Right renal cortex interstitium (tissue), 3 donors: ENCODE measurements around the gene ADARB2. TPM values are rescaled to one million over a fixed set of nuclear protein-coding genes. Genes with fewer than 3 reads are reported as not detected.

Source experiments
- DNase-seq, 3 donors: peaks; one replicate each; pipeline ENCODE4 v3.0.0-alpha.2; 2013; ENCODE audit warnings: low read depth in 3 of 3, low spot score in 2 of 3
- polyA plus RNA-seq, 3 donors: library from polyadenylated mRNA; unstranded; fragments of 120-200 nt; gene quantifications; one replicate each; pipeline ENCODE4 v1.2.1, GENCODE V29; 2013; ENCODE audit not compliant: insufficient read length in 3 of 3

Gene ADARB2
- polyA plus RNA-seq, 3 donors: 0.87 to 1.4 (median 1.4) TPM

DNA sequence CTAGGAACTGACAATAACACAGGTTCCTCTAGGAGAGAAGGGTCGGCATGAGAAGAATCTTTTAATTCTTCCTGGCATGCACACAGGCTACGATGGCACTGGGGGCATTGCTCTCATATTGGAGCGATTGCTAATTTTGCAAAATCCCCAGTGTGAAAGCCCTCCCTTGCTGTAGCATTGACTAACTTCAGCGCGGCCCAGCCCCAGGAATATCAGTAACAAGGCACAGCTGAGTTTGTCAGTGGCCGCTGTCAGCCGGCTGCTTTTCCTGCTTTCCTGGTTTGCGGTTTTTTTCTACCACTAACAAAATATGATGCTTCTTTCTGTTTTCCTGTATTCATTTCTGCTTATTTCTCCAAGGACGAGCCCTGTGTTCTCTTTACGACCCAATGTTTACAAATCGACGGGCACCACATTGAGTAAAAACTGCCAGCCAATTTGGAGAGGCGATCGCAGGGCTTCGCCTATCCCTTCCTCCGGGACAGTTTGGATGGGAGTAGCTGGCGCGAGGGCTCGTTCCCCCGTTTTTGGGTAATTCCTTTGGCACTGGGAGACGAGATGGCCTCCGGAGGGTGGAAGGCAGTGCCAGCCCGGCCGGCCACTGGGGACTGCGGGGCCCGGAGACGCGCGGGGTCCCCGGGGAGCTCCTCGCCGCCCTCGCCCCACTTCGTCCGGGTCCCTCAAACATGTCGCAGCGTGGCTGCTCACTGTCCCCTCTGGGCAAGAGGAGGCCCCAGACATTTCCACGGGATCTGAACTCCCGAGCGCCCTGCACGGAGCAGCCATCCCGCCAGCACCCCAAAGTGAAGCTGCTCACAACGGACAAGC, 967 bp downstream of the ADARB2 start:
- DNase-seq: no peak

DNA sequence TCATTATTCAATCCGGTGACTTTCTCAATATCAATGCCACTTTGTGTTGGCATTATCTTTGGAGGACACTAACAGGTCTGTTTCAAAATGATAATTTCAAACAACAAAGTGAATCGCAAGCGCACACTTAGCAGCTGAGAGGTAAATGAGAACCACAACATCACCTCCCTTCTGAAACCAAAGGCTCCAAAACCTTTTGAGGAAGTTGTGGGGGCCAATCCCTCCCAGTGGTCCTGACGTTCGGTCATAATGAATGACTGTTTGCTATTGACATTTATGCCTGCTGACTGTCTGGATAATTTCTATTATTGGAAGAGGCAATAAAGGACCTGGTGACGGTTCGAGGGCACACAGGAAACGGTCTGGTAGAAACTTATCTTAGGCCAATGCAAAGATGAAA, 1.8 kb downstream of the ADARB2 start:
- DNase-seq: no peak

- DNase-seq: no peak
These were observed 3.0 kb downstream of the ADARB2 start for GRCh38 chr10:1734288-1734687.

DNA sequence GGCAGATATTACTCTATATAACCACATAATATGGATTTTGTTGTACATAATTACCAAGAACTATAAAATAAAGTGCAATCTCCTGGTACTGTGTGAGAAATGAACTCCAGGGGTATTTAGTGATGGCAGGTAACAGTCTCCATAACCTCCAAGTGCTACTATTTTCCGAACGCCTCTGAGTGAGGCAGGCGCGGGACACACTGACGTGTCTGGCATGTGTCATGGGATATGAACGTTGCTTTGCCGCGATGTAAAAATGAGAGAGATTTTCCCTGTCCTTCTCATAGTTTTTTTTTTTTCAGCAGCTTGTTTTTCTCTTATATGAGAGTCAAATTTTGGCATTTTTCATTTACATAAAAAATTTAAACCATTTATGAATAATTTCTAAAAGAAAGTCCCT, 3.6 kb downstream of the ADARB2 start:
- no peak for DNase-seq

GRCh38 chr10:1732564-1732996, 4.7 kb downstream of the ADARB2 start:
- no peak for DNase-seq

DNA sequence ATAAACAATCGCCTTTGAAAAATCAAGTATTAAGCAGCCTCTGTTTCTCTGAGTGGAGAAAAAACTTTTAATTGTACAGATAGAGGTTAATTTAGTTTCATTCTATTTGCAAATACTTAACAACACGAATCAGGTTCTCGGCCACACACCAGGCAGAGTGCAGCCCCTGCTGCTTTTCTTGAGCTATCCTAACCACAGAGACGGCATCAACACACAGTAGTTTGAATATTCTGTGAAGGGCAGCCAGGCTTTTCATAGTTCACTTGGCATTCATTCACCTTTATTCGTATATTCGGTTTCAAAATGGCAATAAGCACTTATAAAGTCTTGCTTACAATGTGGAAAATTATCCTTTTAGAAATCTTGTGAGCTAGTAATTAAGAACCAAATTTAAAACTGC, 5.7 kb downstream of the ADARB2 start:
- no peak for DNase-seq

DNA sequence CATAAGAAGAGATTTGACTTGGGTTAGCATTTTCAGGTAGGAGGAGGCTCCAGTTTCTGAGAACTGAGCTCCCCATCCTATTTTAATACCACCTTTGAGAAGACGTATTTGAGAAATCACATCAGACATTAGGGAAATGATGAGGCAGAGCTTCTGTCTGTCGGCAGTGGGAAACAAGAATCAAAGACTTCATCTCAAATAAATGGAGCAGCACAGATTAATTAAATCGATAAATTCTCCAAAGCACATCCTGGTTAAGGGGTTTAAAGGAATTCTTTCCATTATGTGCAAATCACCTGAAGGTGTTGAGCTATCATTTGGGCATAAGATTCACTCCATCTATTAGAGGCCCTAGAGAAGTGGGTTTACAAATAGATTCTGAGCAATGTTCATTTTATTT, 7.6 kb downstream of the ADARB2 start:
- DNase-seq: no peak

DNA sequence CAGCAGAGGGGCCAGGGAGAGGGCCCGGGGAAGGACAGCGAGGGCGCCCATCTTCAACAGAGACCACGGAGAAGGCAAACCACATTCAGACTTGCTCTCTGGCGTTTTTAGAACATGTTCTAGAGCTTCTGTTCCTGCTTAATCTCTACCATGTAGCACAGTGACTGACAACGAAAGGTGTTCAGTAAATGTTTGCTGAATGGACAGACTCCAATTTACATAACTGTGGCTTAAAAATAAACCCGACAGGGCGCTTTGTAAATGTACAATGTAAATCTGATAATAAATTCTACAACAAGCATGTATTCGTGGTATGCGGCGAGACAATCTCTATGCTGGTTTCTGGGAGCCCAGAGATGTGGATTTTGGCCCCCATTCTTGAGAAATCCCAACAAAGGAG, 10.5 kb downstream of the ADARB2 start:
- DNase-seq: no peak

- DNase-seq: no peak
These were observed 12.3 kb downstream of the ADARB2 start for GRCh38 chr10:1724921-1725488.

DNA sequence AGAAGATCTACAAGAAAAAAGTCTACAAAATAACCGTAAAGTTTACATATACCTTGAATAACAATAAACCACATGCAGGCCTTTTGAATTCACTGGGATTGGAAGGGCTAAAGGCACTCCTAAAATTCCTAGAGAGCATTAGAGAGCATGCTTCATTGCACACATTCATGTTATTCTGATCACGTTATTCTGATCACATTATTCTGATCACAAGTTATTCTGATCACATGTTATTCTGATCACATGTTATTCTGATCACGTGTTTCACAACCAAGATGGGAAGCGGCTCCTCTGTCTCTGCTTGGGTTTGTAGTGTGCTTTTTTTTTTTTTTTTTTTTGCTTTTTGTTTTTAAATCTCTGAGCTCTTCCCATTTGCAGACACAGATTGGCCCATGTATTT, 20.5 kb downstream of the ADARB2 start:
- DNase-seq: no peak

- no peak for DNase-seq
These were observed 21.5 kb downstream of the ADARB2 start for GRCh38 chr10:1715821-1716220.

- no peak for DNase-seq
These were observed 24.2 kb downstream of the ADARB2 start for GRCh38 chr10:1712944-1713671.

- no peak for DNase-seq
These were observed 25.0 kb downstream of the ADARB2 start for GRCh38 chr10:1712314-1712713.

DNA sequence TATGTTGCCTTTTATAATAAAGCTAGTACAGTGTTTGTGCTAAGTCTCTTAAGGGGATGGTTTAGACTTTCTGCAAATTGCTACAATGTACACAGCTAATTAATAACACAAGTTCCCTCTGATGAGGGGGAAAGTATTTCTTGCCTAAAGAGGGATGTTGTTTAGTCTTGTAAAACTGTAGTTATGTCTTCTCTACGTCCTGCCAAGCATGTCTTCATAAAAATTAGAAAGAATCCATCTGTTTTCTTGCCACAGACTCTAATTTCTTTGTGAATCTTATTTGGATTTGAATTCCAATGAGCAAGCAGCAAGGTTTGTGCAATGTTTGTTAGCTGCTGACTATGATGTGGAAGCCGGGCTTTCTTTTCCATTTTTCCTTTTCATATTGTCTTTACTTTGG, 28.2 kb downstream of the ADARB2 start:
- no peak for DNase-seq

DNA sequence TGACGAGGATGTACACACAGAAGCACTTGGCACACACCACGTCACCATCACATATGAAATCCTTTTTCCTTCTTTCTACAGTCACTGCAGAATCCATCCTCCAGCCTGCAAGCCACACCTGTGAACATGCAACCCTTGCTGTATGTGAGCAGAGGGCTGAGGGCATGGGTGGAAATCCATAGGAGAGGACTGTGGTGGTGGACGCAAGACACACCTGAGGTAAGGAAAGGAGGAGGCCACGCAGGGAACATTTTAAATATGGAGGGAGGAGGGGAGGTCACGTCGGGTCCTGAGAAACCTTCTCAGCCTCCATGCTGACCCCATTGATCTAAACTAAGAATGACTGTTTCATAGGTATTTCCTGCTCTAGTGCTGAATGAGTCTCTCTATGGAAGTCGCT, 28.6 kb downstream of the ADARB2 start:
- DNase-seq: no peak

- DNase-seq: no peak
These were observed 30.6 kb downstream of the ADARB2 start for GRCh38 chr10:1706711-1707110.

GRCh38 chr10:1706256-1706655, 31.1 kb downstream of the ADARB2 start:
- no peak for DNase-seq

DNA sequence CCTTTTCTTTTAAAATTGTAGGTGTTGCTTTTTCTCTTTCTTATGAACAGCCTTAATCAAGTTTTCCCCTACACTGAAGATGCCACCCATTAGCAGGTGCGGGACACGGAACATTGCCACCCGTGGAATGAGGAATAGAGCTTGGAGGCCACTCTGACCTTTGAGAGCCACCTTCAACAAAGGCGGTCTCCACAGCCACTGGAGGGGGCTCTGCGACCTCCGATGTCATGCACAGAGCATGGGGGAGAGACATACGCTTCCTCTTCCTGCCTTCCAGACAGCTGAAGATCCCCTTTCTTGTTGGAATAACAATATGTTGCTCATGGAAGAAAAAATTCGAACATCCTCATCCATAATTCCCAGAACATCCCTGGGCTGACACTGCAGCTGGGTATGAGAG, 39.1 kb downstream of the ADARB2 start:
- no peak for DNase-seq

DNA sequence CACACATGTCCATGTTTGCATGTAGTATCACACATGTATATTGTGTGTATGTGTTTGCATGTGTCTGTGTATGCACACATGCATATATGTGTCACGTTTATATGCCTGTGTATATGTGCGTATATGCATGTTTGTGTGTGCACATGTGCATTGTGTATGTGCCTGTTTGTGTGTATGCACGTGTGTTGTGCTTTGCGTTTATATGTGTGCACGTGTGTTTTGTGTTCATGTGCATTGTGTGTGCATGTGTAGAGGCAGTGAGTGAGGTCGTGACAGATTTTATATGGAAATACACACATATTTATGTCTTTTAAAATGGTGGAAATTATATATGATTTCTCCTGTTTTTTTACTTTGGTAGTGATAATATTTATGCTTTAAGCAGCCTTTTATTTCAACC, 41.2 kb downstream of the ADARB2 start:
- no peak for DNase-seq

DNA sequence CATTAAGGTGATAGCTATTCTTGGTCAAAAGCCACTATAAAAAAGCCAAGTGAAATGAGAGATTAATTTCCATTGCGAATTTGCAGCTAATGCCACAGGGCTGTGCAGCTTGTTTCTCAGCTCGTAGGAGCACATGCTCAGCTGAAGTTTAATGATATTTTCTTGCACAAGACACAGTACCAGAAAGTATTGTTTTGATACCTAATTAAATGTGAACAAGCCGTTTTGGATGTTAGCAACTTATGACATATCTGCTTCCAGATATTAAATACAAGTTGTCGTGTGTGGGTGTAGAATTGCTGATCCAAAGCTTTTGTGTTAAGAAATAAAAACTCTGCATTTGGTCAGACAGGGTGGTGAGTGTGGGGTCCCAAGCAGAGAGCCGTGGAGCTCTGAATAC, 47.2 kb downstream of the ADARB2 start:
- no peak for DNase-seq

GRCh38 chr10:1688531-1688930, 48.8 kb downstream of the ADARB2 start:
- no peak for DNase-seq

DNA sequence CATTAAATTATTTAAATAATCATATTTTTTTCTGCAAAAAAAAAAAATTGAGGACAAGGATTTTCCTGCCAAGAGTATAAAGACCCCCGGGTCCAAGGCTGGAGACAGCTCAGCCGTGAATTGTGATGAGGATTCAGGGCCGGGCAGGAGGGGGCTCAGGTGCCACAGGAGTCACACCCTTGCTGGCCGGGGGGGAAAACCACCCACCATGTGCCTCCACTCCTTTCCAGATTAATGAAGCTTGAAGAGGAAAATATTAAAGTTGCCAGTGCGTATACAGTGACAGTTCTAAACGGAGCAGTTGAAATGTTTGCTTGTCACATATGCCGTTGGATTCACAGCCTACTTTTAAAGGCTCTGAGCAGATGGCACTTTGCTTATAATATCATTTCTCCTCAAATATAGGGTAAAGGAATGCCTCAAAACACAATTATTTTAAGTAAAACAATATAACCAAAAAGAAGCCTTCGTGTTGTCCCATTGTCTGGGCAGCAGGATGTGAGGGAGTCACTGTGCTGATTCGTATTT, 49.6 kb downstream of the ADARB2 start:
- no peak for DNase-seq
